Hepatocyte (in vitro differentiated cells): ENCODE data around the gene PRRG2. TPM values are rescaled to one million over a fixed set of nuclear protein-coding genes. Genes with fewer than 3 reads are reported as not detected.

Experiments
- DNase-seq: peaks from one replicate; pipeline ENCODE4 v3.0.0-alpha.2; 2016; ENCODE audit warnings: low spot score
- H2AFZ ChIP-seq: fragments of 200-600 bp; sonication (generic); 2 replicates; pipeline ENCODE4 v1.6.0; 2016; ENCODE audit warnings: antibody characterized with exemption, mild to moderate bottlenecking
- H3K27ac ChIP-seq: fragments of 200-600 bp; sonication (generic); 2 replicates; pipeline ENCODE4 v1.5.1; 2016; ENCODE audit warnings: mild to moderate bottlenecking
- H3K27me3 ChIP-seq: fragments of 200-600 bp; sonication (generic); 2 replicates; pipeline ENCODE4 v1.6.1; 2016
- H3K36me3 ChIP-seq: fragments of 200-600 bp; sonication (generic); replicated peaks from 2 replicates; pipeline ENCODE4 v1.5.1; 2016; ENCODE audit warnings: low read depth; ENCODE audit not compliant: insufficient read depth
- H3K4me1 ChIP-seq: fragments of 200-600 bp; sonication (generic); 2 replicates; pipeline ENCODE4 v1.5.1; 2016; ENCODE audit warnings: mild to moderate bottlenecking, moderate library complexity; ENCODE audit not compliant: insufficient read depth
- H3K4me2 ChIP-seq: fragments of 200-600 bp; sonication (generic); 2 replicates; pipeline ENCODE4 v1.6.0; 2016
- H3K4me3 ChIP-seq: fragments of 200-600 bp; sonication (generic); 2 replicates; pipeline ENCODE4 v1.5.1; 2016; ENCODE audit warnings: mild to moderate bottlenecking
- H3K79me2 ChIP-seq: fragments of 200-600 bp; sonication (generic); 2 replicates; pipeline ENCODE4 v1.6.0; 2017; ENCODE audit warnings: mild to moderate bottlenecking
- H3K9me2 ChIP-seq: fragments of 200-600 bp; sonication (generic); replicated peaks from 2 replicates; pipeline ENCODE4 v1.6.0; 2017; ENCODE audit warnings: mild to moderate bottlenecking; ENCODE audit not compliant: insufficient read depth
- H3K9me3 ChIP-seq: fragments of 200-600 bp; sonication (generic); 2 replicates; pipeline ENCODE4 v1.5.1; 2016; ENCODE audit warnings: low read depth, mild to moderate bottlenecking
- H4K20me1 ChIP-seq: fragments of 200-600 bp; sonication (generic); 2 replicates; pipeline ENCODE4 v1.6.0; 2016; ENCODE audit warnings: mild to moderate bottlenecking; ENCODE audit not compliant: insufficient read depth, poor library complexity, severe bottlenecking
- EZH2 ChIP-seq: fragments of 200-600 bp; sonication (generic); IDR thresholded peaks from 2 replicates; pipeline ENCODE4 v1.6.1; 2016; ENCODE audit warnings: antibody characterized with exemption, mild to moderate bottlenecking, borderline replicate concordance
- EZH2phosphoT487 ChIP-seq: fragments of 200-600 bp; sonication (generic); IDR thresholded peaks from one replicate; pipeline ENCODE4 v1.6.1; 2018; ENCODE audit warnings: antibody characterized with exemption, mild to moderate bottlenecking, low read depth, moderate library complexity; ENCODE audit not compliant: unreplicated experiment, severe bottlenecking
- WGBS: methylation state at CpG from one replicate; pipeline ENCODE4 v1.1.6; 2016; ENCODE audit warnings: low lambda C conversion rate; ENCODE audit errors: missing lambda C conversion rate; 5-methylcytosine and 5-hydroxymethylcytosine counted together
- polyA plus RNA-seq: library from polyadenylated mRNA; unstranded; fragments of >200 nt; fragmentation: Nextera tagmentation; extraction: Ambion mirVana; gene quantifications from 2 replicates; pipeline ENCODE4 v1.2.1, GENCODE V29; 2016
- total RNA-seq: library from RNA; depleted of rRNA; stranded (reverse); fragments of >200 nt; gene quantifications from 2 replicates; pipeline ENCODE4 v1.2.3, GENCODE V29; 2014
- TF ChIP-seq, protein P1 (sequence below): fragments of 200-600 bp; sonication (generic); IDR thresholded peaks from 2 replicates; pipeline ENCODE4 v1.5.1; 2016; ENCODE audit warnings: antibody characterized with exemption, mild to moderate bottlenecking; ENCODE audit not compliant: poor library complexity

PRRG2 gene
- total and polyA plus RNA-seq, 2 experiments from 2014 or later: 4.0 to 10.2 TPM

DNA sequence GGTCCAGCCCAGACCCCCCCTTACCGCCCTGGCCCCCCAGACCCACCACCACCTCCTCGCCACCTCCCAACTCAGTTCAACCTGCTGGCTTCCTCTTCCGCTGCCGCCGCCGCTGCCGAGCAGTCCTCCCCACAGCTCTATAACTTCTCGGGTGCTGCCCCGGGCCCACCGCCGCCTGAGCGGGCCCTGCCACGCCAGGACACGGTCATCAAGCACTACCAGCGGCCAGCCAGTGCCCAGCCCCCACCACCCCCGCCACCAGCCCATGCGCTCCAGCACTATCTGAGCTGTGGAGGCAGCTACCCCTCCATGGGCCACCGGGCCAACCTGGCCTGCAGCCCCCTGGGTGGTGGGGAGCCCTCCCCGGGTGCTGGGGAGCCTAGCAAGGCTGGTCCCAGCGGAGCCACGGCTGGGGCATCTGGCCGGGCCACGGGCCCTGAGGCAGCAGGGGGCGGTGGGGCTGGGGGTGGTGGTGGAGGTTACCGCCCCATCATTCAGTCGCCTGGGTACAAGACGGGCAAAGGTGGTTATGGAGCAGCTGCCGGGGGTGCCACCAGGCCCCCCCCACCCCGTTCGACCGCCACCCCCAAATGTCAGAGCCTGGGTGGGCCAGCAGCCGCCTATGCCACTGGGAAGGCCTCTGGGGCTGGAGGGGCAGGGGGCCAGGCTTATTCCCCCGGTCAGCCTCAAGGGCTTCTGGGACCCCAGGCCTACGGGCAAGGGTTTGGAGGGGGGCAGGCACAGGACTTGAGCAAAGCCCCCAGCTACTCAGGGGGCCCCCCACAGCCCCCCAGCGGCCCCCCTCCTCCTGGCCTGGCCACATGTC, 14.1 kb downstream of the PRRG2 start:
- H3K9me3 ChIP-seq: no peaks in the 10 kb centered on the region
- DNase-seq: peak; percentile 5
- H3K79me2 ChIP-seq: peaks cover 78% of the 10 kb centered on the region
- no peaks in the 10 kb centered on the region for H3K27me3 ChIP-seq
- H3K36me3 ChIP-seq: no peaks in the 10 kb centered on the region
- 100% methylated on average over 10 of the region's 35 CpGs for WGBS
- peaks cover 6% of the 10 kb centered on the region for H3K4me1 ChIP-seq
- H3K4me3 ChIP-seq: no peak overlapping the region
- no peak overlapping the region for H3K4me2 ChIP-seq
- no peak overlapping the region for H2AFZ ChIP-seq
- no peaks in the 10 kb centered on the region for H3K9me2 ChIP-seq
- H3K27ac ChIP-seq: no peak overlapping the region
- peaks cover 18% of the 10 kb centered on the region for H4K20me1 ChIP-seq
- no peak for TF ChIP-seq EZH2
- TF ChIP-seq EZH2phosphoT487: no peak
- TF ChIP-seq, protein P1, sequence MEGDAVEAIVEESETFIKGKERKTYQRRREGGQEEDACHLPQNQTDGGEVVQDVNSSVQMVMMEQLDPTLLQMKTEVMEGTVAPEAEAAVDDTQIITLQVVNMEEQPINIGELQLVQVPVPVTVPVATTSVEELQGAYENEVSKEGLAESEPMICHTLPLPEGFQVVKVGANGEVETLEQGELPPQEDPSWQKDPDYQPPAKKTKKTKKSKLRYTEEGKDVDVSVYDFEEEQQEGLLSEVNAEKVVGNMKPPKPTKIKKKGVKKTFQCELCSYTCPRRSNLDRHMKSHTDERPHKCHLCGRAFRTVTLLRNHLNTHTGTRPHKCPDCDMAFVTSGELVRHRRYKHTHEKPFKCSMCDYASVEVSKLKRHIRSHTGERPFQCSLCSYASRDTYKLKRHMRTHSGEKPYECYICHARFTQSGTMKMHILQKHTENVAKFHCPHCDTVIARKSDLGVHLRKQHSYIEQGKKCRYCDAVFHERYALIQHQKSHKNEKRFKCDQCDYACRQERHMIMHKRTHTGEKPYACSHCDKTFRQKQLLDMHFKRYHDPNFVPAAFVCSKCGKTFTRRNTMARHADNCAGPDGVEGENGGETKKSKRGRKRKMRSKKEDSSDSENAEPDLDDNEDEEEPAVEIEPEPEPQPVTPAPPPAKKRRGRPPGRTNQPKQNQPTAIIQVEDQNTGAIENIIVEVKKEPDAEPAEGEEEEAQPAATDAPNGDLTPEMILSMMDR: no peak

GRCh38 chr19:49595819-49596404, 14.8 kb downstream of the PRRG2 start:
- no peak overlapping the region for H3K27ac ChIP-seq
- peaks cover 18% of the 10 kb centered on the region for H4K20me1 ChIP-seq
- H3K9me2 ChIP-seq: no peaks in the 10 kb centered on the region
- H3K4me1 ChIP-seq: peaks cover 6% of the 10 kb centered on the region
- WGBS: 97% methylated on average over 27 of the region's 32 CpGs
- no peak overlapping the region for H3K4me3 ChIP-seq
- no peak for DNase-seq
- H3K4me2 ChIP-seq: no peak overlapping the region
- no peaks in the 10 kb centered on the region for H3K27me3 ChIP-seq
- no peaks in the 10 kb centered on the region for H3K36me3 ChIP-seq
- H3K79me2 ChIP-seq: peaks cover 81% of the 10 kb centered on the region
- H2AFZ ChIP-seq: no peak overlapping the region
- H3K9me3 ChIP-seq: no peaks in the 10 kb centered on the region
- TF ChIP-seq EZH2 (no peak), EZH2phosphoT487 (no peak)

DNA sequence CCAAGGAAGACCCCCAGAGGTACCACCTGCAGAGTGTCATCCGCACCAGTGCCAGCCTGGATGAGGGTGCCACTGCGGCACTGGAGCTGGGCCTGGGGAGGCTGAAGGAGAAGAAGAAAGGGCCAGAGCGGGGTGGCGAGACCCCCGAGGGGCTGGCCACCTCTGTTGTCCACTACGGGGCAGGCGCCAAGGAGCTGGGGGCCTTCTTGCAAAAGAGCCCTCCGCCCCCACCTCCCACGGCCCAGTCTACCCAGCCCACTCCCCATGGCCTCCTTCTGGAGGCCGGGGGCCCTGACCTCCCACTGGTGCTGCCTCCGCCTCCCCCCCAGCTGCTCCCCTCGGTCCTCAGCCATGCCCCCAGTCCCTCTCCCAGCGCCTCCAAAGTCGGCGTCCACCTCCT, 15.3 kb downstream of the PRRG2 start:
- H3K4me1 ChIP-seq: peaks cover 6% of the 10 kb centered on the region
- H2AFZ ChIP-seq: no peak overlapping the region
- peaks cover 18% of the 10 kb centered on the region for H4K20me1 ChIP-seq
- no CpG with 5 or more reads among the region's 15 CpGs for WGBS
- no peaks in the 10 kb centered on the region for H3K27me3 ChIP-seq
- no peak overlapping the region for H3K4me2 ChIP-seq
- H3K27ac ChIP-seq: no peak overlapping the region
- TF ChIP-seq, protein P1: no peak
- no peak for TF ChIP-seq EZH2
- no peak for TF ChIP-seq EZH2phosphoT487
- H3K36me3 ChIP-seq: no peaks in the 10 kb centered on the region
- no peaks in the 10 kb centered on the region for H3K9me3 ChIP-seq
- no peak for DNase-seq
- H3K9me2 ChIP-seq: no peaks in the 10 kb centered on the region
- peaks cover 84% of the 10 kb centered on the region for H3K79me2 ChIP-seq
- H3K4me3 ChIP-seq: no peak overlapping the region
